NCI-H1436 treated with DMSO at 0.1 percent for 48 hours (cell line): ENCODE data around the gene SLC6A4.
"Not testable (repeated sequence)": the region's sequence is repeated elsewhere in the genome, so short reads cannot be mapped to it uniquely, and the experiment has no call there.

Source experiments
- DNase-seq: peaks from one replicate; lab custom pipeline; 2025; lab: John Stamatoyannopoulos, UW

The SLC6A4 gene

GRCh38 chr17:30172560-30172959, 62.9 kb downstream of the SLC6A4 start:
- no peak for DNase-seq

- DNase-seq: no peak
These were observed 65.0 kb downstream of the SLC6A4 start for GRCh38 chr17:30170415-30170987.

GRCh38 chr17:30165960-30166359, 69.5 kb downstream of the SLC6A4 start:
- no peak for DNase-seq

GRCh38 chr17:30165147-30165546, 70.3 kb downstream of the SLC6A4 start:
- no peak for DNase-seq

- DNase-seq: no peak
These were observed 71.0 kb downstream of the SLC6A4 start for GRCh38 chr17:30164531-30164930.

- DNase-seq: no peak
These were observed 73.9 kb downstream of the SLC6A4 start for GRCh38 chr17:30161601-30162000.

- no peak for DNase-seq
These were observed 74.9 kb downstream of the SLC6A4 start for GRCh38 chr17:30160419-30161172.

- DNase-seq: no peak
These were observed 76.4 kb downstream of the SLC6A4 start for GRCh38 chr17:30158896-30159625.

GRCh38 chr17:30155389-30155788, 80.1 kb downstream of the SLC6A4 start:
- no peak for DNase-seq

GRCh38 chr17:30153463-30153862, 82.0 kb downstream of the SLC6A4 start:
- DNase-seq: no peak

- no peak for DNase-seq
These were observed 84.0 kb downstream of the SLC6A4 start for GRCh38 chr17:30151471-30151870.

GRCh38 chr17:30148376-30148775, 87.1 kb downstream of the SLC6A4 start:
- DNase-seq: no peak

- DNase-seq: not testable (repeated sequence)
These were observed 87.6 kb downstream of the SLC6A4 start for GRCh38 chr17:30147860-30148259.
